Measurements from ENCODE around the gene DOCK10.

GRCh38 chr2:224838335-224838734 lies 203.9 kb downstream of the DOCK10 start:
- TF ChIP-seq CTCF (IDR thresholded peaks at IDR 0.05), result no peak
- no peak for TF ChIP-seq POLR2A (IDR thresholded peaks at IDR 0.05)
- TF ChIP-seq EP300 (IDR thresholded peaks at IDR 0.05), result no peak
